Heart left ventricle (tissue), 16 donors: ENCODE results near the gene UST. TPM values are rescaled to one million over a fixed set of nuclear protein-coding genes. Genes with fewer than 3 reads are reported as not detected.

ENCODE experiments used
- ATAC-seq, 4 donors: fragments of 200-7000 bp; cut with Tn5 transposase; one replicate each; pipeline ENCODE4 v1.9.1; 2020 to 2022; ENCODE audit warnings: moderate library complexity in 4 of 4, mild to moderate bottlenecking in 3 of 4, moderate number of reproducible peaks in 1 of 4
- DNase-seq, 5 donors: peaks; one replicate each; pipeline ENCODE4 v3.0.0-alpha.2; 2020
- H3K27ac ChIP-seq, 12 donors: fragments of 200-600 bp; sonication (generic) in 4 of 12; one replicate each; pipeline versions ENCODE4 v1.5.0 to v1.8.0; 2016 to 2022; ENCODE audit warnings: mild to moderate bottlenecking in 2 of 12
- H3K27me3 ChIP-seq, 9 donors: fragments of 200-600 bp; sonication (generic) in 2 of 9; one replicate each; pipeline versions ENCODE4 v1.5.1 to v1.8.0; 2016 to 2022; ENCODE audit warnings: mild to moderate bottlenecking in 3 of 9
- H3K36me3 ChIP-seq, 9 donors: fragments of 200-600 bp; sonication (generic) in 2 of 9; one replicate each; pipeline versions ENCODE4 v1.5.0 to v1.8.0; 2018 to 2022; ENCODE audit warnings: mild to moderate bottlenecking in 2 of 9
- H3K4me1 ChIP-seq, 12 donors: fragments of 200-600 bp; sonication (generic) in 4 of 12; one replicate each; pipeline versions ENCODE4 v1.5.0 to v1.8.0; 2016 to 2022; ENCODE audit warnings: mild to moderate bottlenecking in 3 of 12
- H3K4me3 ChIP-seq, 12 donors: fragments of 200-600 bp; sonication (generic) in 4 of 12; one replicate each; pipeline versions ENCODE4 v1.5.0 to v1.8.0; 2017 to 2022; ENCODE audit warnings: mild to moderate bottlenecking in 9 of 12, moderate library complexity in 4 of 12
- H3K9me3 ChIP-seq, 12 donors: fragments of 200-600 bp; sonication (generic) in 4 of 12; one replicate each; pipeline versions ENCODE4 v1.5.0 to v1.8.0; 2016 to 2022; ENCODE audit warnings: mild to moderate bottlenecking in 1 of 12
- CTCF ChIP-seq, 12 donors: fragments of 200-600 bp; sonication (generic) in 4 of 12; IDR thresholded peaks; one replicate each; pipeline versions ENCODE4 v1.5.0 to v1.8.0; 2018 to 2022; ENCODE audit warnings: antibody characterized with exemption in 12 of 12, mild to moderate bottlenecking in 5 of 12
- POLR2A ChIP-seq, 2 donors: fragments of 450-650 bp; IDR thresholded peaks; one replicate each; pipeline ENCODE4 v1.6.1; 2017; ENCODE audit warnings: antibody characterized with exemption in 2 of 2, mild to moderate bottlenecking in 2 of 2, moderate library complexity in 2 of 2
- WGBS, 4 donors: extraction: QIAGEN DNeasy Blood & Tissue Kit in 2 of 4; methylation state at CpG; one replicate each; pipeline versions ENCODE4 v1.1.5 to v1.1.7; 2013 to 2018; 5-methylcytosine and 5-hydroxymethylcytosine counted together
- intact Hi-C, 10 donors: fragments of 100-400 bp; cut with DNase I; formaldehyde crosslinking; loops; one replicate each; pipeline versions ENCODE4 v1.11.1 to v1.14.2; 2022
- polyA plus RNA-seq, 2 donors: library from polyadenylated mRNA; stranded (reverse); fragments of 200-250 nt; gene quantifications; one replicate each; pipeline ENCODE4 v1.2.3, GENCODE V29; 2013
- total RNA-seq, 9 donors: library from RNA; depleted of rRNA in 2 of 9; stranded (reverse); fragments of >200 nt in 2 of 9; fragmentation: NEBNext Ultra II Directional in 3 of 9; extraction: Animal tissue kit (Norgen Biotek cat#: 25700) in 3 of 9; gene quantifications; one replicate each; pipeline versions ENCODE4 v1.1.0 to v1.2.4, GENCODE V29; 2016 to 2023
- donor health status: ischemic (EF 13 %, LVEDD 7.1; RV severe dilation, severe dysfunction).
- donor health status: healthy with polysubstance abuse.
- donor health status: DM: no; HTN: yes; CAD: no.
- donor health status: DM: no; HTN: no; CAD: no.
- donor health status: ischemic (EF 25% LVEDD 6.9; RV normal size, moderate dysfunction).
- donor health status: ischemic (EF 25% LVEDD 5.7; RV mildly dilated, moderate dysfunction).
- donor health status: healthy.
- donor health status: DM: yes; HTN: yes; CAD: no.
- donor health status: ischemic (EF 35%, LVEDD 5.7; RV mildly dilated, moderate dysfunction).
- donor health status: nonischemic (EF 11% LVEDD 7.7; RV severe dilation, severe dysfunction).
- donor health status: DM: yes; HTN: yes; CAD: no.
- donor health status: PGD.
- donor health status: ischemic (EF 29% LVEDD 5.4; RV normal size, mild dysfunction).
- donor health status: nonischemic (EF 23%, LVEDD 6.1; RV moderate dilation, normal function).

UST gene
- total and polyA plus RNA-seq, 11 donors = 1.1 to 5.8 (median 2.7) TPM

GRCh38 chr6:149027484-149027883, 280.7 kb downstream of the UST start:
- Histone ChIP-seq H3K9me3 (peaks cover 0 to 8% (median 0%) of the 10 kb centered on the region in 12 donors), H3K27me3 (no peaks in the 10 kb centered on the region), H3K4me3 (no peak overlapping the region), H3K27ac (no peak overlapping the region), H3K4me1 (peaks cover 0 to 9% (median 0%) of the 10 kb centered on the region in 12 donors), H3K36me3 (no peaks in the 10 kb centered on the region)
- 85 to 96% (median 93%) methylated on average over 1 of the region's 1 CpG for WGBS, 4 donors
- no peak for DNase-seq
- ATAC-seq = no peak
- TF ChIP-seq CTCF (IDR thresholded peaks at IDR 0.05) (no peak), POLR2A (IDR thresholded peaks at IDR 0.05) (no peak)
- intact Hi-C loops = loop anchor here in 5 of 10 donors (2.0 to 5.0 kb wide), 4 partner anchors 55 to 491 kb away; no protein-coding TSS in a partner anchor

GRCh38 chr6:149028767-149029405, 282.1 kb downstream of the UST start:
- intact Hi-C loops = loop anchor here in 9 of 10 donors (1.0 to 5.0 kb wide), 10 partner anchors 53 to 490 kb away; no protein-coding TSS in a partner anchor
- 10 to 14% (median 12%) methylated on average over 6 of the region's 6 CpGs for WGBS, 4 donors
- TF ChIP-seq CTCF (IDR thresholded peaks at IDR 0.05) = peak; percentile 64 to 91 (median 80)
- no peak for TF ChIP-seq POLR2A (IDR thresholded peaks at IDR 0.05)
- H3K27me3 ChIP-seq = no peaks in the 10 kb centered on the region
- peak in 4 of 5 donors; percentile 30 to 80 (median 62) for DNase-seq
- H3K4me1 ChIP-seq = peaks cover 0 to 18% (median 0%) of the 10 kb centered on the region in 12 donors
- H3K9me3 ChIP-seq = peaks cover 0 to 8% (median 0%) of the 10 kb centered on the region in 12 donors
- H3K4me3 ChIP-seq = no peak overlapping the region
- no peaks in the 10 kb centered on the region for H3K36me3 ChIP-seq
- no peak overlapping the region for H3K27ac ChIP-seq
- peak; percentile 35 to 75 (median 70) for ATAC-seq

- intact Hi-C loops = loop anchor here in 5 of 10 donors (2.0 to 5.0 kb wide), 5 partner anchors 46 to 486 kb away; no protein-coding TSS in a partner anchor
- TF ChIP-seq CTCF (IDR thresholded peaks at IDR 0.05) (no peak), POLR2A (IDR thresholded peaks at IDR 0.05) (no peak)
- Histone ChIP-seq H3K4me3 (no peak overlapping the region), H3K4me1 (peaks cover 0 to 18% (median 0%) of the 10 kb centered on the region in 12 donors), H3K9me3 (peaks cover 0 to 4% (median 0%) of the 10 kb centered on the region in 12 donors), H3K36me3 (no peaks in the 10 kb centered on the region), H3K27ac (no peak overlapping the region), H3K27me3 (no peaks in the 10 kb centered on the region)
- WGBS, 4 donors = 90 to 95% (median 93%) methylated on average over 4 of the region's 4 CpGs
- DNase-seq (no peak), ATAC-seq (no peak)
Observed at GRCh38 chr6:149031201-149031858, 284.5 kb downstream of the UST start.
